Measurements from ENCODE around the gene KAZN.

DNA sequence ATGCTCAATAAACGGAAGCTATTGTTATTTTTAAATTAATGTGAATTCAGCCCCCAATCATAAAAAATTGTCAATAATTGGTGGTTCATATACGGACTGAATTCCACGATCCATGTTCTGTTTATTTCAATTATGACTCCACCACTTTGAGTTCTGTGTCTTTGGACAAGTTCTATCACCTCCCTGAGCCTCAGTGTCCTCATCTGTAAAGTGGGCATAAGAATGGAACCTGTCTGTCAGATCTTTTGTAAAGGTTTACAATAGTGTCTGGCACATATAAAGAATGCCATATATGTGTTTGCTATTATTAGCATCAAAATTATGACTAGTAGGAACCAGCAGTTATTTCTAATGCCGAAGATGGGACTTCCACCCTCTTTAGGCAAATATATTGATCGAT is 183.3 kb downstream of the KAZN start:
- TF ChIP-seq POLR2A (IDR thresholded peaks at IDR 0.05) (no peak), CTCF (IDR thresholded peaks at IDR 0.05) (no peak)
